A549 treated with AZD9567 at 1 μM for 4 hours (cell line): ENCODE results near the gene LINS1. TPM values are rescaled to one million over a fixed set of nuclear protein-coding genes. Genes with fewer than 3 reads are reported as not detected.

Experiments
- total RNA-seq: library from RNA; stranded (reverse); fragments of 200-300 nt; extraction: Qiagen RNA extraction; gene quantifications from 5 replicates; pipeline ENCODE4 v1.2.3, GENCODE V29; 2022; ENCODE audit not compliant: insufficient read depth

Gene LINS1, protein sequence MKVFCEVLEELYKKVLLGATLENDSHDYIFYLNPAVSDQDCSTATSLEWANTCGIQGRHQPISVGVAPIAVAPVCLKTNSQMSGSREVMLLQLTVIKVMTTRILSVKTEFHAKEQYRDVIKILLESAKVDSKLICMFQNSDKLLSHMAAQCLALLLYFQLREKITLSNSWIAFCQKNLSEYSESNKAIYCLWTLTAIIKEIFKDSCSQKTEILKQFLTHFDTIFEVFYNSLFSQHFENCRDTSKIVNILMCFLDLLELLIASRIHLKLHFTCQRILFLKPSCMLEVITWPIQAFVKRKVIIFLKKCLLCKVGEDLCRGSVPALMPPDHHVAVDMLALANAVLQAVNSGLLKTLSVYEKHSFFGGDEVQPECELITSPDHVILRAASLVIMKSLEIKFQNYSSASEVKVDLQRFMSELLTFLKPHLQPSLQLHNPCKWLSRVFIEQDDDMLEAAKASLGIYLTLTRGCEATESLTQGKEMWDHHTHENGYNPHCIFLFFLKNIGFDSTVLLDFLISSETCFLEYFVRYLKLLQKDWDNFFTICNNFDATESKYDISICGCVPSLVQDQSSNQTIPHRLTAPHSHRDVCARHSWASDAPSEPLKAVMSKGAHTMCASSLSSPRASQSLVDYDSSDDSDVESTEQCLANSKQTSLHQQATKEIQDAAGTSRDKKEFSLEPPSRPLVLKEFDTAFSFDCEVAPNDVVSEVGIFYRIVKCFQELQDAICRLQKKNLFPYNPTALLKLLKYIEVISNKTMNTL
- 10.5 to 23.6 TPM (median 13.4 TPM) in 5 replicates for total RNA-seq

DNA sequence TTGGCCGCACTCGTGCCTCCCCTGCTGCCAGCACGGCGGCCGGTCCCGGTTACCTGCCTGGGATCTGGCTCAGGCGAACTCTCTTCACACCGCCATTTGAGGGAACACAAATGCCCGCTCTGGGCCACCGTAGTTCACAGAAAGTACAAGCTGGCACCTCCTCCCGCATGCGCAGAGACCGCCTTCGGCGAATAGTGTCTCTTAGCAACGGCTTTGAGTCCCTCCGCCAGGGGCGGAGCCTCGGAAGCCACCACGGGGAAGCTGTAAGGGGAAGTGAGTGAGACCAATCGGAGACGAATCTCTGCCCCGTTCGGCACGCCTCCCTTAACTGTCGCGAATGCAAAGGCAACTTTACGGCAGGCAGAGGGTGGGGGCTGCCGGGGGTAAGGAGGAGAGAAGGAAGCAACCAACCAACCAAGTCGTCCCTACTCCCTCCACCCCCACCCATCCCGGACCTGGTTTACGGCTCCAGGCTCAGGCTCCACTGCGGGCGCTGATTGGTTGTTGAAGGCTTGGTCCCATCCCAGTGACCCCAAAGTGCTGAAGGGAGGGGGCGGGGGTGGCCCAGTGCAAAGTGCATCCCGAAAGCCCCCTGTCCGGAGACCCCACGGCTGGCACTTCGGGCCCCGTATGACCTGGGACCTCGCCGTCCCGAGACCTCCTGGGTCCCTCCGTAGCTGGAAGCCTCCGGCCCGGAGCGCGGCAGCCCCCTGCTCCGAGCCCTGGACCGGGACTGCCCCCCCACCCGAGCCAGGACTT lies at the start of gene LINS1, which contains the start of gene ASB7:
LINS1 (minus strand) TSS at position 121 of the 759 bp plus-strand sequence. CDS start 21,342 bp downstream, outside the sequence.
ASB7 (plus strand) TSS at position 526 of the 759 bp plus-strand sequence. CDS start 9,628 bp downstream, outside the sequence.

DNA sequence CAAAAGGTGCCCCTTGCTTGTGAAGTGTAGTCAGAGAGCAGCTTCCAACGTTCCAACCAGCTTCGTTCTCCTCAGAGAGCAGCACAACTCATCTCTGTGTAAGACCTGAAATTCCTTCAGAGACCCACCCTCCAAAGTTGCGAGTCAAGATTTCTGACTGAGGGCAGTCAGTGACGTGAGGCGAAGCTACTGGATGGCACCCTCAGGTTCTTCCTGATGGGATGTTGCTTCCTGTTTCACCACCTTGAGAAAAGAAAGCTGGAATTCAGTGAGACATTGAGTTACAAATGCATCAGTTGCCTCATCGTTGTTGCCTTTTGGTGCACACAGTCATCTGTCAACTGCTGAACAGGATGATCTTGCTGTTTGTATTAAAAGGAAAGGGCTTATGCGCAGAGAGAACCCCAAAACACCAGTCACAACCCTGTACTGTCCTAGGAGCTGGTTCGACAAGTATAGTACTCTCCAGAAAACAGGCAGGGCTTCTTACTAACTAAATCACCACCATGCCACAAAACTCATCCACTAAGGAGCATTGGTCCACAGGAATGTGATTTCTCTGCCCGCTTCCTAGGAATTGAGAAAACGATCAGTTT lies 73.1 kb downstream of the LINS1 start, which contains the start of gene CERS3:
CERS3 (minus strand) TSS at position 118 of the 596 bp plus-strand sequence. CDS start 27,101 bp downstream, outside the sequence.

Other genes with a start within 250 kb of the LINS1 start
- gene CERS3, start 73.2 kb downstream of the LINS1 start, total RNA-seq, result not detected in 5 replicates
- gene ASB7, start 405 bp upstream of the LINS1 start, total RNA-seq, result 9.7 to 16.6 TPM (median 11.7 TPM) in 5 replicates